RKO (cell line): ENCODE measurements around the gene LPIN1.

Source experiments
- DNase-seq: peaks from one replicate; pipeline ENCODE4 v3.0.0-alpha.2; 2016; ENCODE audit warnings: low spot score

LPIN1 gene

DNA sequence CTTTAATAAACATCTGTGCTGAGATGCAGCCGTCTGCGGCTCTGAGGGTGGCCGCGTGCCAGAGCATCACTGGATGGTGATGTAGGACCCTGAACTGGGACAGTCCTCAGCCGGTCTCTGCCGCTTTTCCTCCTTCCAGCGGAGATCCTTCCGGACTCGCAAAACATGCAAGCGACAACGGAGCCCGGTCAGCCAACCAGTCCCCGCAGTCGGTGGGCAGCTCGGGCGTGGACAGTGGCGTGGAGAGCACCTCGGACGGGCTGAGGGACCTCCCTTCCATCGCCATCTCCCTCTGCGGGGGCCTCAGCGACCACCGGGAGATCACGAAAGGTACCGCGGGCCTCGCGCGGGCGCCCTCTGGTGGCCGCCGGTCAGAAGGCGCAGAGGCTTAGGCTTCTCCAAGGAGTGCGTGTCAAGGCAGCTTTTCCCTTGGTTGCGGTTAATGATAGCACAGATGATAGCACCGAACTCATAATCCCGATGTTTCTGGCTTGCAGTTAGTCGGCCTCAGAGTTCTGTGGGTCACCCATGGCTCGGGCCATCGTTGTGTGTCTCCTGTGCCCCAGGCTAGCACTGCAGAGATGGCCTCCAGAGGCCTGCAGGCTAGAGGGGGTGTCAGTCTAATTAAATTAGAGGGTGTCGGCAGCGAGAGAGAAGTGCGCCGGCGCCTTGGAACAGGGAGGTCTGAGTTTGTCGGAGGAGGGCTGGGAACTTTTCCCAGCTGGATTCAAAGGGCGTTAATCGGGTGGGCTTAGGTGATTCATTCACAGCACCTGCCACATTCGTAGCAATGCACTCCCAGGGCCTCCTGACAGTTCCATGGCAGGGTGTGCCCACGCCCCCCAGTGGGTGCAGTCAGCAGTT, 38.5 kb downstream of the LPIN1 start:
- no peak for DNase-seq

DNA sequence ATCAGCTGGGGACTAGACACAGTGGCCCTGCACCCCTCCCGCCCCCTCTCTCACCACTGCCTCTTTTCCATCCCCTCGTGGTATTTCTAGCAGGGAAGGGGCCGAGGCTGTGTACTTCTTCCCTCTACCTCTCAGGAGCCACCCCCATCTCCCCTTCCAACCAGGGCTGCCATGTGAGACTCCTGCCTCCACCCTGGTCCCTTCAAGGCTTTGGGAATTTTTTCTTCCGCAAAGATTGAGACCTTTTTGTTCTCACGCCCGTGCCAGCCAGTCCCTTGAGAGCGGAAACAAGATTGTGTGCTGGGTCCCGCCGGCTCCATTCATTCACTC, 39.1 kb downstream of the LPIN1 start:
- no peak for DNase-seq

DNA sequence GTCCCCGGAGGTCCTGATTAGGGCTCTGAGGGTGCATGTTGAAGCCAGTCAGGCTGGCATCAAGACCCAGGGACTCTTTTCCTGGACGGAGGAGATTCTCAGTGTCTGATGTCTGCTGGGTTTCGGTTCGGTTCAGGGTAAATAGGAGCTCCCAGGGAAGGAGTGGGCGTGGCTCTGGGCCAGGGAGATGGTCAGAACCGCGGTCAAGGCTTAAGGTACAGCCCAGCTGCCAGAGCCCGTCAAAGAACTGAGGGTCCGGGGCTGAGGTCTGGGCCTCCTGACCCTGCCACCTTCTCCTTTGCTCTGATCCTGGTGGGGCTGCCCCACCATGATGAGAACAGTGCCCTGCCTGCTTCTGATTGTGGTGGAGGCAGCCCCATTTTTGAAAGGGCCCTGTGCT, 39.8 kb downstream of the LPIN1 start:
- no peak for DNase-seq

DNA sequence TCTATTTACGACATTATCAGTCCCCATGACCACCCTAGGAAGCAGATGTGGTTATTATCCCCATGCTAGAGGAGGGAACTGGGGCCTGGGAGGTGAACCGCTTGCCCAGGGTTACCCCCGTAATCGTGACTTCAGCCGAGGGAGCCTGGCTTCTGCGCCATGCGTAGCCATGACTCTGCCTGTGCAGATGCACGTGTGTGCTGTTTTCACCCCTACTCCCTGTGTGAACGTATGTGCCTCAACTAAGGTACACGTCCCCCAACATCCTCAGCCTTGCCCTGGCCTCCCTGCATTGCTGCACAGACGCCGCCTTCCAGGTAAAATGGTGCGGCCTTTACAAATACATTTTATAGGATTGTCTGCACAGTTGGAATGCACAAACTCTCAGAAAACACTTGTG, 40.2 kb downstream of the LPIN1 start:
- no peak for DNase-seq

DNA sequence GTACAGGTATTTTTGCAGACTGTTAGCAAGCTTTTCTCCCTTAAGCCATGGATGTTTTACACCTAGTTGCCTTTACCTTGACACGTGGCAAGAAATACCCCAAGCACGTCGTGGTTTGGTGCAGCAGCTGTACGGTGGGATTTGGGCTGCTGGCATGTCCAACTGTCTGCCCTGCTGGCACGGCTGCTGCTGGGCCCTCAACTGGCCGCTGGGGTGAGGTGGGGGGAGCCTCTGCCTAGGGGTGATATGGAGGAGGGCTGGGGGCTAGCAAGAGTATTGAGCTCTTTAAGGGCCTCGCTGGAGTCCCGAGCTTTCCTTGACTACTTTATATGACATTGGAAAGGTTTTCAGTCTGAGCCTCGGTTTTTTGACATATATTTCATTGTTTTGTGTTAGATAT, 41.6 kb downstream of the LPIN1 start:
- DNase-seq, result no peak

DNA sequence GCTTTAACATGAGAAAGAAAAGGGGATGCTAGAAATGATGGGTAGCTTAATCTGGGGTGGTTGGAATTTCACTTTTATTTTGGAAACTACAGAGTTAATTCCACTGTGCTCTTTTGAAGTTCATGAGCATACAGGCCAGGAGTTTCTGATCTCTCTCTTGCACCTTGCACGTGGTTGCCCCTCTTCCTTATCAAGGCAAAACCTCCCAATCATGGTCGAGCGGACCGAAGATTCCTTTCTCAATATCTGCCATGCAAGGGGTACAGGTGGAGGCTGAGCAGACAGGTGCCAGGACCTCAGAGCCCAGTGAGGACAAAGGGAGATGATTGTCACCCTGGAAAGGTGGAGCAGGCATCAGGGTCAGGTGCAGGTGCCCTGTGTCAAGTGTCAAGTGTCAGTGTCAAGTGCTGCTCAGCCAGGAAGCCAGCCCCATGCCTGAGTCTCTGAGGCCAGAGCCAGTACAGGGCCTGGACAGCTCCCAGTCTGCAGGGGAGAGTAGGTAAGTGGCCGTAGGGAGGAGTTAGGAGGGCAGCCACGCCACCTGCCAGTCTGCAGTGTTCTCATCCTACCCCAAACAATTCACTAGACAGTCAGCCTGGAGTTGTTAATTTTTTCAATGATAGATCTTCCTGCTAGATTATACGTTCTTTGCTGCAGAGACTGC, 42.2 kb downstream of the LPIN1 start:
- DNase-seq, result no peak

DNA sequence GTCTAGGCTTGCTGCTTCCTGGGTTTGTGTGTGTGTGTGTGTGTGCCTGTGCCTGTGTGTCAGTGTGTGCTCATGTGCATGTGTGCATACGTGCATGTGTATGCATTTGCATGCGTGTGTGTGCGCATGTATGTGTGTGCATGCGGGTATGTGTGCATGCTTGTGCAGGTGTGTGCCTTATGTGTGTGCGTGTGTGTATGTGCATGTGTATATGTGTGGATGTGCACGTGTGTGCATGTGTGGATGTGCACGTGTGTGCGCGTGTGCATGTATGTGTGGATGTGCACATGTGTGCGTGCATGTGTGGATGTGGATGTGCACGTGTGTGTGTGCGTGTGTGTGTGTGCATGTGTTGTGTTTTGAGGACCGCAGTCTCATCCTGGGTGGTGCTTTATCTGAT, 42.8 kb downstream of the LPIN1 start:
- DNase-seq, result no peak

DNA sequence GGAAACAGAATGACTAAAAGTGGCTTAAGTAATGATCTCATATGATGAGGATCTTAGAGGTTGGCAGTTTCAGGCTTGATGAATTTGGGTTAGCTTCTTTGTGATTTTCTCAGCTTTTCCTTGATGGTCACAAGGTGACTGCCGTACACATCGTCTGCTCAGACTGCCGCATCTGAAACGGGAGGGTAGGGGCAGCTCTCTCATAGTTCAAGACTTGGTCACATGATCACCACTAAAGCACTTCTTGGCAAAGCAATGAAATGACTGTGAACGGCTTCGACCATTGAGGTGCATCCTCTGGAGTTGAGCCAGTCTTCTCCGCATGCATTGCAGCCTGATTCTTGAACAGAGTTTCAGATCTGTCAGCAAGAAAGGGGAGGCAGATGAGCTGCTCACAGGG, 43.8 kb downstream of the LPIN1 start:
- DNase-seq, result no peak

DNA sequence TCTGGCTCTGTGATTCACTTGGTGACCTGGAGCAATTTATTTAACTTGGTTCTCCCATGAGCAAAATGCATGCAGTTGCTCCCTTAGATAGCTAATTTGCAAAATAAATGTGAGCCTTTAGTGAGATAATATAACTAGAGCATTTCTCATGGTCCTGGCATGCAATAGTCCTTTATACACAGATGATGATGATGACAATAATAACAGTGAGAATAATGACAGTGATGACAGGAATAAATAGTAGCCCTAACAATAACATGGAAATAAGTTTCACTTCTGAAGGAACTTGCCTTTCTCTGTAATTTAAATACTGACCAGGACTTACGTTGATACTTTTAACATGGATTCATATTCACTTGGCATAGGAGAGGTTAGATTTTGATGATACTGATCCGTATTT, 49.2 kb downstream of the LPIN1 start:
- DNase-seq, result no peak

DNA sequence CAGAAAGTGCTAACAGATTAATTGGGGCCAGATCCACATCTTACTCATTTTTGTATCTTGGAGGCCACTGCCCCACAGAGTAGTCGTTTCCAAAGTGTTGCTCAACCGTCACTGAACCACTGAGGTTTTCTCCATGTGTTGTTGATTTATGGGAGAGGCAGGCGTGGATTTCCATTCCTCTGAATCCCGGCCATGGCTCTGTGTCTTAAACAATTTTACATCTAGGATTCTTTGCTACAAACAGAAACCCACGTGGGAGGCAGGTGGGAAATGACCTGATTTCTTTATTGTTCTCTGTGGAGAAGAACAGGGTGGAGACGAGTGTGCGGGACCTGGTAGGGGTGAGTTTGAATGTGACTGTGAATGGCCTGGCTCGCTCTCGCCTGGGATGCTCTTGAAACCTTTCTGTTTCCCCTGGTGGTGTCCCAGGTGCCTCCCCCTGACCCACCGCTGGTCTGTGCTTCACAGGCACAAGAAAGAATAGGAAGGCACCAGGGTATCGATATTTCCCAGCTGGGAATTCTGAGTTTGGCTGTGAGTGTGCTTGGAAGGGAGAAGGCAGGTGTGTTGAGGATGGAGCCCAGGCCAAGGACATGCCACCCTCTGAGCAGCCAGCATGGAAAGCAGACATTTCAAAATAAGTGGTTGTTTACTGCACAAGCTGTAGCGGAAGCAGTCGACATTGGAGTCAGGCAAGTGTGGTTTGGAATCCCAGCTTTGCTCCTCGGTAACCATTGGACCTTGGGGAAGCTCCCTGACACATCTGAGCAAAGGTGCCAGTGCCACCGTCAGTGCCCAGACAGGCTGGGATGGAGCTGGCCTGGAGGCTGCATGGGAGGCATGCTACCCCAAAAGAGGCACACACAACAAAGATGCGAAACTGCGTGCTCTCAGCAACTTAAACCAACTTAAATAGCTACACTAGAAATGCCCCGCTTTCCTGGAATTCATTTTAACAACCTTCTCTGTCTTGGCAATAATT, 50.0 kb downstream of the LPIN1 start:
- no peak for DNase-seq

DNA sequence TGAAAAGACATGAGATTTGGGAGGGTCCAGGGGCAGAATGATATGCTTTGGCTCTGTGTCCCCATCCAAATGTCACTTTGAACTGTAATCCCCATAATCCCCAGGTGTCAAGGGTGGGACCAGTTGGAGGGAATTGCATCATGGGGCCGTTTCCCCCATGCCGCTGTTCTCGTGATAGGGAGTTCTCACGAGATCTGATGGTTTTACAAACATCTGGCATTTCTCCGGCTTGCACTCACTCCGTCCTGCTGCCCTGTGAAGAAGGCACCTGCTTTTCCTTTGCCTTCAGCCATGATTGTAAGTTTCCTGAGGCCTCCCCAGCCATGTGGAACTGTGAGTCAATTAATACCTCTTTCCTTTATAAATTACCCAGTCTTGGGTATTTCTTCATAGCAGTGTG, 51.4 kb downstream of the LPIN1 start:
- DNase-seq, result no peak

DNA sequence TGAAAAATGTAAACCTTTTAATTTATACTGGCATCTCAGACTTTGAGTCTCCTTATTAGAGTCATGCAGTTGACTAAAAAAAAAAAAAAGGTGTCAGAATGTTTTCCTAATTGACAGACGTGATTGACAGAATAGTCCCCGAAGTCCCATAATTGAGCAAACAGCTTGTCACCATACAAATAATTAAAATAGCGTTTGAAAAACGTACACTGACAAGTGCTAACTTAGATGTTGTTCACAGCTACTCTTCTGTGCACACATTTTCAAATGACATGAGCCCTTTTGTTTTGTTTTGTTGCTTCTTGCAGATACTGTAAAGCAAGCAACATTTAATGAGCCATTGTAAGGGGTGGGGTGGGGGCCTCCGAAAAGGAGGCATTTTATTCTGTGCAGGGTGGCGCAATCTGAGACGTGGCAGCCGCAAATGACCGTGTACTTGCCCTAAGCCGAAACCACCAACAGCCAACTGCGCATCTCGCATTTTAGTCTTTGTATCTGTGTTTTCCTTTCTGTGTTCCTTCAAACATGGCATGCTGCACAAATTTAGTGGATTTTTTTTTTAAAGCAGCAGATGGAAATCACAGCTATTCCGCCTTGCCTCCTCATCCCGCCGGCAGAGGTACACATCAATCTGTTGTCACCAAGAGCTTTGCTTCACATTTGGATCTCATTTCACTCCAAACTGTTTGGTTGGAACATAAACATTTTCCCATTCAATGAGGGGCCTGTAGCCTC, 52.4 kb downstream of the LPIN1 start:
- DNase-seq, result no peak

DNA sequence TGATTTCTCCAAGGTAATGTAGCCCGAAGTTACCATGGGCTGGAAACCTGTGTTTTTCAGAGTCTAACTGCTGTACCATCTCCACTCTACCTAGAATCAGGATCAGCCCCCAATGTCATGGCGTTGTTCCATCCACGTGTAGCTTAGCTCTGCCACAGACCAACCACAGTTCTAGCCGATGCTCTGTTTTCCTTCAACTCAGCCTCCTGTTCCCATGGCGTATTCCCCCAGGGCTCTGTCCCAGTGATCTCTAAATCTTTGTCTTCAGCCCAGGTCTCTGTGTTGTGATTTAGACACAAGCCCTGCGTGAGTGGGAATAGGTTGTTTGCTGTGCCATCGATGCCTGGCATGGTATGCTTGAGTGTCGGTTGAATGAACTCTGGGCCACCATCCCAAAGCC, 53.4 kb downstream of the LPIN1 start:
- no peak for DNase-seq

DNA sequence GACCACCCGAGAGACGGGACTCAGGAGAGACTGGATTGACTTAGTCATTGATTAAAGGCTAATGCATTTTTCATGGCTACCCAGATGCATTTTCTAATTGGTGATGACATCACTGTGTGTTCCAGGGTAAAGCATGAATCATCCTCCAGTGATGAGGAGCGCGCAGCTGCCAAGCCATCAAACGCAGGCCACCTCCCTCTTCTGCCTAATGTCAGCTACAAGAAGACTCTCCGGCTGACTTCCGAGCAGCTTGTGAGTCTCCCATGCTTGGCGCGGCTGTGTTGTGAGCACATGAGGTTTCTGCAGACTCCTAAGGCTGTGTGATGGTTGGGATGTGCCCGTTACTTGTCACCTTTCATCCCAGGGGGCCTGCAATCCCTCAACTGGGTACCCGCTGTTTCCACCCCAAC, 56.4 kb downstream of the LPIN1 start:
- DNase-seq, result no peak

DNA sequence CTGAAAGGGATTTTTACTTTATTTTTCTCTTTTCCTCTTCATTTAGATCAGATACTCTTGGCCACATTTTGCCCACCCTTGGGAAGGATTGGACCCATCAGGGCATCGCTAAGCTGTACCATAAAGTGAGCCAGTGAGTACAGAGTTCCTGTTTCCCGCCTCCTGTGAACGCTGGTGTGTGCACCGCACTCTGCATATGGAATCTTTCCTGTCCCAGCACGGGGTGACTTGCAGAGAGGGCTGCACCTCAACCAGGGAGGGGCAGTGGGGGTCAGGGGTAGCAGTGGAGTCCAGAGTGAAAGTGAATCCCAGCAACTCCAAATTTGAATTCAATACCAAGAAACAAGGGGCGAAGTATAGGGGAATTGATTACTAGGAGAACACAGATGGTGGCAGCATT, 58.6 kb downstream of the LPIN1 start:
- no peak for DNase-seq

DNA sequence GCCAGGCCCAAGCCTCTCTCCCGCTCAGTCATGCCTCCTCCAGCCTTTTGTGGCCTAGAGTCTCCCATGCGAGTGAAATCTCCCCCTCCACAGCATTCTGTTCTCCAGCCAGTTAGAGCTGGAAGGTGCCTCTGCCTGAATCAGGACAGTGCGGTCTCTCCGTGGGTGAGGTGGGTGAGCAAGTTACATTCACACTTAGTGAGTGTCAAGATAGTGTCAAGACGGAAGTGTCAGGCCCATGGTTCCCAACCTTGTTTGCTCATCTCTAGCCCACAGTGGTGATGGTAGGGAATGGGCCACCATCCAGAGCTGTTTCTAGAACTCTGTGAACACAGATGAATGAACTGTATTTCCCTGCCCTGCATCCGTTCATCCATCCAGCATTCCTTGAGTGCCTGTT, 59.5 kb downstream of the LPIN1 start:
- DNase-seq, result no peak

DNA sequence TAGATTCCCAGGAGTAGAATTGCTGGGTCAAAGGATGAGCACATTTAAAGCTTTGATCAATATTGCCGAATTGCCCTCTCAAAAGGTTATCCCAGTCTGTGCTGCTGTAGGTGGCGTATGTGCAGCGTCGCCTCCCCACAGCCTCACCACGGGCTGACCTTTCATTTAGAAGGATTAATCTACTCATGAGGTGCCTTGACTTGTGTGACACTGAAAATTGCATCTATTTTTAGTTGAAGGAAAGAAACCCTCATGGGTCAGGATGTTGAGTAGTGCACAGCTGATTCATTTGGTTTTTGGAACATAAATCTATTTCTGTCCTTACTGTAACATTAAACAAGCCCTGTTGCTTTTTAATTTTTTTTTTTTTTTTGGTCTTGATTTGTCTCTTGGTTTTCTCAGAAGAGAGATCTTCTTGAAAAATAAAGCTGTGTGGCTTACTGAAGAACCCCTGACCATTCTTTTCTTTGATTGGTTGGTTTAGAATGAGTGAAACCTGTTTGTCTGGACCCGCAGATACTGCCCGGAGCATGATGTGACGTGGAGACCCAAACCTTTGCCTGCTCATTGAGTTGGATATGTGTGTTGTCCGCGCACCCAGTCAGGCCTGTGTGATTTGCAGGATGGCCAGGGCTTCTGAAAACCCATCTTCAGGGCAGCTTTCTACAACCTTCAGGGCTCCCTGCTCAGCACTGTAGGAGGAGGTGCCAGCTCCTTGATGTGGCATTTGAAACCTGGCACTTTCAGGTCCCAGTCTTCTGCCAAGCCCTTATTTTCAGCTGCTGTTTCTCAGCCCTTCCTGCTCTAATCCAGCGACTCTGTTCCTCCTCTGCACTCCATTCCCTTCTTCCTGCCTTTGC, 61.0 kb downstream of the LPIN1 start:
- DNase-seq, result no peak

DNA sequence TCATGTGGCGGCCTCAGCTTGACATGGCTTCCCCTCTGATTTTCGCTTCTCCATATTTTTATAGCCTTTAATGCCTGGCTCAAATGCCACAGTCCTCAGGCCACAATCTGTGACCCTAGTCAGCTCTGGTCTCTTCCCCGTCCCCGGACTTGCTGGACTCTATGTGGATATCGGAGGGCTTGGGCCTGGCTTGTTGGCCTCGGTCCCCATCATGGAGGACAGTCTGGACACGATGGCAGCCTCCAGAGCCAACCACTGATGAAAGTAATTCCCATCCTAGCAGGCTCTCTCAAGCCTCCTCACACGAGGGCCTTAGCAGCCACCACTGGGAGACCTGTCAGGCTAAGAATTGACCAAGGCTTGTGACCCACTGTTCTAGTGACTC, 61.6 kb downstream of the LPIN1 start:
- DNase-seq, result no peak

DNA sequence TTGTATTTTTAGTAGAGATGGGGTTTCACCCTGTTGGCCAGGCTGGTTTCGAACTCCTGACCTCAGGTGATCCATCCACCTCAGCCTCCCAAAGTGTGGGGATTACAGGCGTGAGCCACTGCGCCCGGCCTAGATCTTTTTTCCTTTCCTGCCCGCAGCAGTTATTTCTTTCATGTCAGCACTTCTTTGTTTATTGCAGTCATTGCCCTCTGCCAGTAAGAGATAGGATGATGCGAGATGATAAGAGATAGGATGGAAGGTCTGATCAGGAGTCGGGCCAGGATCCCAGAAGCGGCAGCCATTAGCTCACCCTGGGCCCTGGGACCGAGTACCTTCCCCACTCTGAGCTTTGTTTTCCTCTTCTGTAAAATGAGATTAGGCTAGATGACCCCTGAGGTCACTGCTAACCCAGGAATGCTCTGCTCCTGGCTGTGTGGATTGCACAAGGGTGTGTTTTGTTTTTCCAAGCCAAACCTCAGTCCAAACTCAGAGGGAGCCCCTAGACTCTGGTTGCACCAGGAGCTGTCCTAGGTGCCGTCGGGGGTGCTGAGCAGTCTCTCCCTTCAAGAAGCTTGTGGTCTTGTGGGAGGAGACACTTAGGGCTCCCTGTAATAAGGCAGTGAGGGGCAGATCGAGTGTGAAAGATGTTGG, 63.3 kb downstream of the LPIN1 start:
- DNase-seq, result no peak

DNA sequence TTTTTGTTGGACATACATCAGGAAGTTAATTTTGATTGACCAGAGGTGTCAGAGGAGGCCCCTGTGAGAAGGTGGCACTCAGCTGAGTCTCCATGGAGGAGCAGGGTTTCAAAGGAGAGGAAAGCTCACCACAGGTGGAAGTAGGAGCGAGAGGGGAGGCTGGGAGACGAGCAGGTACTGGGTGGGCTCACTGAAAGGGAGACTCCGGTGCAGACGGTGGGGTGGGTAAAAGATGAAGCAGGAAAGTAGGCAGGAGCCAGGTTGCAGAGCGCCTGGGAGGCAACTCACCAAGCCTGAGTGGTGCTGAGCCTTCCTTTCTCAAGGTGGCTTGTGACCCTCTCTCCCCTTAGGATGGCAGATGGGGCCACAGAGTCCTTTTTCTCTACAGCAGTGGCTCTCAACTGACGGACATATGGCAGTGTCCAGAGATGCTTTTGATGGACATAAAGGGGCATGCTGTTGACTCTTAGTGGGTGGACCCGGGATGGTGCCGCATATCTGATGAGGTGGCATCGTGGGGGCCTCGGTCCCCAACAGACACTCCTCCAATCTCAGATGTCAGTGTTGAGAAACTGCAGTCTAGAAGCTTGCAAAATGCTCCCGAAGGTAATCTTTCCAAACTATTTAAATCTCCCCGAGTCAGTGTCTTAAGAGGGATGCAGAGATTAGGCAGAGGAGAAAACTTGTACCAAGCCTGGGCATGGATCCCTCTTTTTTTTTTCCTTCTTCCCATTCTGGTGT, 64.0 kb downstream of the LPIN1 start:
- DNase-seq, result no peak
